Ovary (tissue), 9 donors: ENCODE results near the gene SSBP2. TPM values are rescaled to one million over a fixed set of nuclear protein-coding genes. Genes with fewer than 3 reads are reported as not detected.

Experiments
- DNase-seq, 5 donors: peaks; one replicate each; pipeline ENCODE4 v3.0.0-alpha.2; 2019 to 2020
- H3K27ac ChIP-seq, 2 donors: fragments of 200-600 bp; one replicate each; pipeline versions ENCODE4 v1.5.1 to v1.8.0; 2019 to 2022
- H3K27me3 ChIP-seq: fragments of 200-600 bp; one replicate; pipeline ENCODE4 v1.8.0; 2022
- H3K36me3 ChIP-seq: fragments of 200-600 bp; sonication (generic); one replicate; pipeline ENCODE4 v1.5.1; 2019
- H3K4me1 ChIP-seq: one replicate; pipeline ENCODE4 v1.8.1; 2013; ENCODE audit warnings: mild to moderate bottlenecking, moderate library complexity; ENCODE audit not compliant: insufficient read depth
- H3K4me3 ChIP-seq: fragments of 200-600 bp; sonication (generic); one replicate; pipeline ENCODE4 v1.5.1; 2017
- H3K9me3 ChIP-seq, 2 donors: fragments of 200-600 bp in 1 of 2; sonication (generic) in 1 of 2; one replicate each; pipeline versions ENCODE4 v1.5.1 to v1.8.1; 2013 to 2019; ENCODE audit warnings: mild to moderate bottlenecking in 1 of 2, moderate library complexity in 1 of 2
- EP300 ChIP-seq: sonication (generic); formaldehyde crosslinking; IDR thresholded peaks from one replicate; pipeline ENCODE4 v1.6.1; 2017; ENCODE audit warnings: antibody characterized with exemption
- POLR2A ChIP-seq: fragments of 450-650 bp; IDR thresholded peaks from one replicate; pipeline ENCODE4 v1.6.1; 2017; ENCODE audit warnings: antibody characterized with exemption, mild to moderate bottlenecking, moderate library complexity
- WGBS, 3 donors: extraction: QIAGEN DNeasy Blood & Tissue Kit in 1 of 3; methylation state at CpG; one replicate each; pipeline versions ENCODE4 v1.1.5 to v1.1.7; 2013 to 2017; 5-methylcytosine and 5-hydroxymethylcytosine counted together
- intact Hi-C, 4 donors: fragments of 100-400 bp; cut with DNase I; formaldehyde crosslinking; loops; one replicate each; pipeline versions ENCODE4 v1.11.0 to v1.15.1; 2022 to 2023
- polyA plus RNA-seq, 2 donors: library from polyadenylated mRNA; stranded (reverse); fragments of 200-250 nt in 1 of 2; fragments of 350-450 nt in 1 of 2; fragmentation: Illumina TruSeq in 1 of 2; extraction: RNeasy Lipid Tissue Mini Kit (QIAGEN cat#74804) in 1 of 2; gene quantifications; one replicate each; pipeline ENCODE4 v1.2.3, GENCODE V29; 2013 to 2014
- total RNA-seq, 7 donors: library from RNA; depleted of rRNA in 2 of 7; stranded (reverse); fragments of >200 nt in 2 of 7; fragmentation: NEBNext Ultra II Directional in 3 of 7; extraction: Animal tissue kit (Norgen Biotek cat#: 25700) in 3 of 7; gene quantifications; one replicate each; pipeline versions ENCODE4 v1.1.0 to v1.2.4, GENCODE V29; 2016 to 2023
- TF ChIP-seq, protein P1 (sequence below), 3 donors: fragments of 450-650 bp in 2 of 3; fragments of 200-600 bp in 1 of 3; IDR thresholded peaks; one replicate each; pipeline versions ENCODE4 v1.5.1 to v1.8.0; 2016 to 2022; ENCODE audit warnings: antibody characterized with exemption in 3 of 3, mild to moderate bottlenecking in 1 of 3
- donor health status: DM: no; HTN: no; CAD: no; lungs with moderate emphysema.
- donor health status: DM: no; HTN: no; CAD: no.
- donor health status: Bipolar disorder and iron deficiency.
- donor health status: DM: yes; HTN: yes; CAD: no.
- donor health status: DM: no; HTN: no; CAD: no.
- donor health status: DM: yes; HTN: yes; CAD: no.

Gene SSBP2
- total and polyA plus RNA-seq, 9 donors, result 40.5 to 126 (median 78.2) TPM

- no peak for TF ChIP-seq EP300
- no peak for TF ChIP-seq POLR2A
- TF ChIP-seq, protein P1, sequence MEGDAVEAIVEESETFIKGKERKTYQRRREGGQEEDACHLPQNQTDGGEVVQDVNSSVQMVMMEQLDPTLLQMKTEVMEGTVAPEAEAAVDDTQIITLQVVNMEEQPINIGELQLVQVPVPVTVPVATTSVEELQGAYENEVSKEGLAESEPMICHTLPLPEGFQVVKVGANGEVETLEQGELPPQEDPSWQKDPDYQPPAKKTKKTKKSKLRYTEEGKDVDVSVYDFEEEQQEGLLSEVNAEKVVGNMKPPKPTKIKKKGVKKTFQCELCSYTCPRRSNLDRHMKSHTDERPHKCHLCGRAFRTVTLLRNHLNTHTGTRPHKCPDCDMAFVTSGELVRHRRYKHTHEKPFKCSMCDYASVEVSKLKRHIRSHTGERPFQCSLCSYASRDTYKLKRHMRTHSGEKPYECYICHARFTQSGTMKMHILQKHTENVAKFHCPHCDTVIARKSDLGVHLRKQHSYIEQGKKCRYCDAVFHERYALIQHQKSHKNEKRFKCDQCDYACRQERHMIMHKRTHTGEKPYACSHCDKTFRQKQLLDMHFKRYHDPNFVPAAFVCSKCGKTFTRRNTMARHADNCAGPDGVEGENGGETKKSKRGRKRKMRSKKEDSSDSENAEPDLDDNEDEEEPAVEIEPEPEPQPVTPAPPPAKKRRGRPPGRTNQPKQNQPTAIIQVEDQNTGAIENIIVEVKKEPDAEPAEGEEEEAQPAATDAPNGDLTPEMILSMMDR (IDR thresholded peaks at IDR 0.05), result no peak
- H3K4me3 ChIP-seq, result no peak overlapping the region
- H3K27ac ChIP-seq, result no peak overlapping the region
Measured at GRCh38 chr5:81759632-81760005, 8.7 kb upstream of the SSBP2 start.

GRCh38 chr5:81757404-81757803 is 6.5 kb upstream of the SSBP2 start:
- intact Hi-C loops, result loop anchor here in 2 of 4 donors (10.0 kb wide), 1 partner anchor 253 kb away; no protein-coding TSS in a partner anchor
- no peak overlapping the region for H3K4me3 ChIP-seq
- WGBS, 3 donors, result 88 to 95% (median 93%) methylated on average over 1 of the region's 1 CpG

More at GRCh38 chr5:81759632-81760005, 8.7 kb upstream of the SSBP2 start:
- WGBS, 3 donors, result 62 to 83% (median 65%) methylated on average over 6 of the region's 6 CpGs
- no peak for DNase-seq
- no peaks in the 10 kb centered on the region for H3K36me3 ChIP-seq
- no peaks in the 10 kb centered on the region for H3K4me1 ChIP-seq
- intact Hi-C loops, result loop anchor here in 2 of 4 donors (10.0 kb wide), 1 partner anchor 255 kb away; no protein-coding TSS in a partner anchor
- no peaks in the 10 kb centered on the region for H3K9me3 ChIP-seq
- no peaks in the 10 kb centered on the region for H3K27me3 ChIP-seq

DNA sequence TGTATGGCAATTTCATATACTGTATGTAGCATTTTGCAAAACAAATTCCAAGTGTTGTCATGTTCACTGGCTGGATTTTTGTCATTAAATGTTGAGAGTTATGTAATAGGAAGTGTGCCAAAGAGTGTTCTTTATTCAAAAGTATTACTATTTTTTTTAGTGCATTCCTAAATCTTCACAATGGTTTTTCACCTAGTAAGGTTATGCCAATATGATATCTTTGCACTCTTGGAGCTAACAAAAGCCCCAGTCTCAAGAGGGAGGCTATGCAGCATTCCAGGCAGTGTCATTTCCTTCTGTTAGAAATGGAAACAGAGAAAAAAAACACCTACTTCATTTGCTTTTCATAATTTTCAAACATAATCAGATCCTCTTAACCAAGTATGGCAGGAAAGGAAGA is 5.1 kb upstream of the SSBP2 start:
- Histone ChIP-seq H3K27me3 (no peaks in the 10 kb centered on the region), H3K4me1 (peaks cover 1% of the 10 kb centered on the region), H3K4me3 (no peak overlapping the region), H3K9me3 (no peaks in the 10 kb centered on the region), H3K27ac (no peak overlapping the region), H3K36me3 (no peaks in the 10 kb centered on the region)
- no peak for TF ChIP-seq POLR2A
- TF ChIP-seq, protein P1 (IDR thresholded peaks at IDR 0.05), result no peak
- no peak for TF ChIP-seq EP300
- no peak for DNase-seq
- intact Hi-C loops, result loop anchor here in 2 of 4 donors (10.0 kb wide), 1 partner anchor 251 kb away; no protein-coding TSS in a partner anchor

More at GRCh38 chr5:81757404-81757803, 6.5 kb upstream of the SSBP2 start:
- Histone ChIP-seq H3K4me1 (no peaks in the 10 kb centered on the region), H3K27ac (no peak overlapping the region), H3K9me3 (no peaks in the 10 kb centered on the region), H3K36me3 (no peaks in the 10 kb centered on the region), H3K27me3 (no peaks in the 10 kb centered on the region)
- no peak for DNase-seq
- TF ChIP-seq EP300 (no peak), POLR2A (no peak)
- TF ChIP-seq, protein P1 (IDR thresholded peaks at IDR 0.05), result no peak

DNA sequence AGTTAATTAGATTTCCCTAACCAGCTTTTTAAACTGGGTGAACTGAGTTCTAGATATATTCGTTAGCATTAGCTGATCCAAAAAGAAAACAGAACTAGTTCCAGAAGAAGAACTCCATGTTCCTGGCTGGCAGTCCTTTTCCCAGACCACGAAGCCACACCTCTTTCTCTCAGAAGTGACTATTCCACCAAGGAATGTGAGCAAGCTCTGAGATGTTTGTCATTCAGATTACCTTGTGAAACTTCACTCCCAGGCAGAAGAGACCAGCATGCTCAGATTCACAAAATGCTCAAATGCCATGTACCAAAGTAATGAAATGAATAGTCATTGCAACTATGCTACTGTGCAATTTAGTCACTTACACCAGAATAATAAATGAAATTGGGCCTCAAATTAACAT is 4.4 kb upstream of the SSBP2 start:
- WGBS, 3 donors, result 1 to 6% (median 6%) methylated on average over 2 of the region's 2 CpGs
- Histone ChIP-seq H3K27me3 (no peaks in the 10 kb centered on the region), H3K4me3 (no peak overlapping the region), H3K27ac (no peak overlapping the region), H3K9me3 (no peaks in the 10 kb centered on the region), H3K4me1 (peaks cover 1% of the 10 kb centered on the region), H3K36me3 (no peaks in the 10 kb centered on the region)
- intact Hi-C loops, result loop anchor here in 2 of 4 donors (10.0 kb wide), 1 partner anchor 251 kb away; no protein-coding TSS in a partner anchor
- no peak for TF ChIP-seq POLR2A
- TF ChIP-seq EP300, result peak; percentile 49
- peak in 2 of 5 donors; percentile 36 to 54 for DNase-seq

DNA sequence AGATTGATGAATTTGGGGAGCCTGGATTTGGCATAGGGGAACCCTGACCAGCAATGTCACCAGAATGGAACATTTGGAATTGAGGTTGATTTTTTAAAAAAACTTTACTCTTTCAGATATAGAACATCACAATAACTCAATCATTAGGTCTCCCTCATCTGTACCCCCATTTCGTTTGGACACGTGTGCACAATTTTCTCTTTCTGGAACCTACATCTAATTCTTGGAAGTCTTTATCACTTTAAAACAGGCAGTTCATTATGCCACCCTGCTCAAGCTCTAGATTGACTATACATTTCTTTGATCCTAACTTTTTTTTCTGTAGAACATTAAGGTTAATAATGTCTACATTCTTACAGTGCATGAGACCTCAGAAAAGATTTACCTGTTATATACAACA is 3.7 kb upstream of the SSBP2 start:
- intact Hi-C loops, result loop anchor here (5.0 to 10.0 kb wide), 5 partner anchors 33 to 413 kb away; partner anchors contain the start of gene ATG10 (in 1 of the 4)
- no peak for DNase-seq
- peaks cover 1% of the 10 kb centered on the region for H3K4me1 ChIP-seq
- no peaks in the 10 kb centered on the region for H3K36me3 ChIP-seq
- no peak for TF ChIP-seq POLR2A
- TF ChIP-seq, protein P1 (IDR thresholded peaks at IDR 0.05), result no peak
- no peak for TF ChIP-seq EP300
- no peak overlapping the region for H3K4me3 ChIP-seq
- H3K9me3 ChIP-seq, result no peaks in the 10 kb centered on the region
- H3K27ac ChIP-seq, result no peak overlapping the region
- no peaks in the 10 kb centered on the region for H3K27me3 ChIP-seq
- WGBS, 3 donors, result 51 to 70% (median 57%) methylated on average over 2 of the region's 2 CpGs
